IPS-20b (cell line): ENCODE measurements around the gene ELMOD3.
"Not testable (repeated sequence)": the region's sequence is repeated elsewhere in the genome, so short reads cannot be mapped to it uniquely, and the experiment has no call there.

ENCODE experiments used
- H3K27ac ChIP-seq: one replicate; pipeline ENCODE4 v1.5.1; 2013; ENCODE audit warnings: low read length
- H3K27me3 ChIP-seq: 2 replicates; pipeline ENCODE4 v1.6.1; 2013; ENCODE audit warnings: mild to moderate bottlenecking, low read length, inconsistent platforms; ENCODE audit not compliant: insufficient read depth
- H3K36me3 ChIP-seq: 2 replicates; pipeline ENCODE4 v1.6.1; 2013; ENCODE audit warnings: low read depth, mild to moderate bottlenecking, inconsistent platforms, low read length, moderate library complexity; ENCODE audit not compliant: insufficient read depth
- H3K4me1 ChIP-seq: 2 replicates; pipeline ENCODE4 v1.6.1; 2013; ENCODE audit warnings: mild to moderate bottlenecking, control low read depth, inconsistent platforms, low read length, moderate library complexity; ENCODE audit not compliant: insufficient read depth
- H3K4me3 ChIP-seq: 2 replicates; pipeline ENCODE4 v1.5.1; 2013; ENCODE audit warnings: mild to moderate bottlenecking, low read length, inconsistent platforms
- H3K9ac ChIP-seq: 2 replicates; pipeline ENCODE4 v1.6.1; 2013; ENCODE audit warnings: low read depth, mild to moderate bottlenecking, inconsistent platforms, low read length, moderate library complexity
- H3K9me3 ChIP-seq: 2 replicates; pipeline ENCODE4 v1.6.1; 2013; ENCODE audit warnings: mild to moderate bottlenecking, low read depth, low read length, inconsistent platforms; ENCODE audit not compliant: insufficient read depth

Gene ELMOD3

GRCh38 chr2:85413592-85414420, 59.2 kb downstream of the ELMOD3 start:
- H3K27ac ChIP-seq = no peak overlapping the region
- no peaks in the 10 kb centered on the region for H3K9me3 ChIP-seq
- H3K27me3 ChIP-seq = peaks cover 24% of the 10 kb centered on the region; the same call in 1 of the 2 replicates
- no peaks in the 10 kb centered on the region for H3K36me3 ChIP-seq
- H3K9ac ChIP-seq = peak overlapping the region; percentile 52
- peak overlapping the region; percentile 77 for H3K4me3 ChIP-seq
- peaks cover 14% of the 10 kb centered on the region for H3K4me1 ChIP-seq

GRCh38 chr2:85414421-85414759, 59.8 kb downstream of the ELMOD3 start:
- Histone ChIP-seq H3K4me1 (peaks cover 11% of the 10 kb centered on the region), H3K27me3 (peaks cover 24% of the 10 kb centered on the region; the same call in 1 of the 2 replicates), H3K9ac (peak overlapping the region; percentile 52), H3K4me3 (peak overlapping the region; percentile 77; the same call in 1 of the 2 replicates)
- not testable (repeated sequence) for H3K9me3 ChIP-seq, H3K27ac ChIP-seq, H3K36me3 ChIP-seq

- no peaks in the 10 kb centered on the region for H3K36me3 ChIP-seq
- H3K9ac ChIP-seq = no peak overlapping the region
- H3K4me1 ChIP-seq = peaks cover 5% of the 10 kb centered on the region
- no peaks in the 10 kb centered on the region for H3K9me3 ChIP-seq
- peaks cover 24% of the 10 kb centered on the region; the same call in 1 of the 2 replicates for H3K27me3 ChIP-seq
- no peak overlapping the region for H3K4me3 ChIP-seq
- no peak overlapping the region for H3K27ac ChIP-seq
Measured at GRCh38 chr2:85414761-85415553, 60.4 kb downstream of the ELMOD3 start.

- peaks cover 4% of the 10 kb centered on the region; the same call in 1 of the 2 replicates for H3K4me1 ChIP-seq
- H3K27ac ChIP-seq = no peak overlapping the region
- no peak overlapping the region for H3K9ac ChIP-seq
Measured at GRCh38 chr2:85415980-85416650, 61.5 kb downstream of the ELMOD3 start.

GRCh38 chr2:85418132-85419008, 63.8 kb downstream of the ELMOD3 start, which contains the start of gene SH2D6:
Gene SH2D6 (plus strand): TSS chr2:85418714. CDS start chr2:85429466, 10,752 bp downstream.
- Histone ChIP-seq H3K27ac (peak within 1 kb of the TSS; percentile 98), H3K4me1 (peaks cover 4% of the 10 kb centered on the region; the same call in 1 of the 2 replicates), H3K4me3 (peak within 1 kb of the TSS; percentile 92), H3K9ac (peak within 1 kb of the TSS; percentile 87), H3K36me3 (no peaks in the 10 kb centered on the region), H3K27me3 (peaks cover 15% of the 10 kb centered on the region; the same call in 1 of the 2 replicates), H3K9me3 (no peaks in the 10 kb centered on the region)

More at GRCh38 chr2:85415980-85416650, 61.5 kb downstream of the ELMOD3 start:
- no peaks in the 10 kb centered on the region for H3K36me3 ChIP-seq
- H3K27me3 ChIP-seq = peaks cover 24% of the 10 kb centered on the region; the same call in 1 of the 2 replicates
- no peak overlapping the region for H3K4me3 ChIP-seq
- H3K9me3 ChIP-seq = no peaks in the 10 kb centered on the region

- Histone ChIP-seq H3K9me3 (no peaks in the 10 kb centered on the region), H3K36me3 (no peaks in the 10 kb centered on the region), H3K4me3 (peak overlapping the region; percentile 92), H3K4me1 (peaks cover 4% of the 10 kb centered on the region; the same call in 1 of the 2 replicates), H3K27me3 (peaks cover 9% of the 10 kb centered on the region; the same call in 1 of the 2 replicates), H3K9ac (peak overlapping the region; percentile 87), H3K27ac (peak overlapping the region; percentile 98)
Measured at GRCh38 chr2:85419009-85419675, 64.6 kb downstream of the ELMOD3 start.

- Histone ChIP-seq H3K4me3 (no peak overlapping the region; the same call in 1 of the 2 replicates), H3K36me3 (no peaks in the 10 kb centered on the region)
Measured at GRCh38 chr2:85420536-85421259, 66.1 kb downstream of the ELMOD3 start.

GRCh38 chr2:85421260-85422071, 66.9 kb downstream of the ELMOD3 start:
- Histone ChIP-seq H3K4me1 (peaks cover 4% of the 10 kb centered on the region; the same call in 1 of the 2 replicates), H3K27me3 (peaks cover under 1% of the 10 kb centered on the region; the same call in 1 of the 2 replicates), H3K9me3 (no peaks in the 10 kb centered on the region), H3K4me3 (no peak overlapping the region), H3K9ac (peak overlapping the region; percentile 34; the same call in 1 of the 2 replicates), H3K27ac (no peak overlapping the region), H3K36me3 (no peaks in the 10 kb centered on the region)

More at GRCh38 chr2:85420536-85421259, 66.1 kb downstream of the ELMOD3 start:
- H3K9ac ChIP-seq = peak overlapping the region; percentile 34; the same call in 1 of the 2 replicates
- no peaks in the 10 kb centered on the region; the same call in 1 of the 2 replicates for H3K27me3 ChIP-seq
- no peaks in the 10 kb centered on the region for H3K9me3 ChIP-seq
- no peak overlapping the region for H3K27ac ChIP-seq
- H3K4me1 ChIP-seq = peaks cover 4% of the 10 kb centered on the region; the same call in 1 of the 2 replicates

- H3K36me3 ChIP-seq = no peaks in the 10 kb centered on the region
- peaks cover 4% of the 10 kb centered on the region; the same call in 1 of the 2 replicates for H3K4me1 ChIP-seq
- no peak overlapping the region for H3K27ac ChIP-seq
- no peaks in the 10 kb centered on the region for H3K9me3 ChIP-seq
- H3K4me3 ChIP-seq = no peak overlapping the region
- no peak overlapping the region for H3K9ac ChIP-seq
- H3K27me3 ChIP-seq = peaks cover 7% of the 10 kb centered on the region
Measured at GRCh38 chr2:85422072-85422457, 67.5 kb downstream of the ELMOD3 start.
